SK-N-MC (cell line): ENCODE results near the gene ZAR1L.

Source experiments
- DNase-seq: peaks from one replicate; pipeline ENCODE4 v3.0.0-alpha.2; 2011; ENCODE audit warnings: low read depth, low spot score
- H3K27ac ChIP-seq: fragments of 200-600 bp; sonication (generic); 2 replicates; pipeline ENCODE4 v1.5.1; 2016; ENCODE audit warnings: mixed run types
- H3K36me3 ChIP-seq: fragments of 200-600 bp; sonication (generic); 2 replicates; pipeline ENCODE4 v1.6.1; 2017; ENCODE audit warnings: antibody characterized with exemption, low read length, mixed read lengths; ENCODE audit not compliant: insufficient read depth
- H3K4me3 ChIP-seq: fragments of 200-600 bp; sonication (generic); 2 replicates; pipeline ENCODE4 v1.5.1; 2016
- H3K9ac ChIP-seq: fragments of 200-600 bp; sonication (generic); 2 replicates; pipeline ENCODE4 v1.8.0; 2017; ENCODE audit warnings: mixed run types, mixed read lengths; ENCODE audit not compliant: insufficient read length
- H3K9me3 ChIP-seq: fragments of 200-600 bp; sonication (generic); 2 replicates; pipeline ENCODE4 v1.6.1; 2017; ENCODE audit warnings: low read depth, mild to moderate bottlenecking, antibody characterized with exemption, low read length, moderate library complexity, mixed read lengths
- EZH2 ChIP-seq: fragments of 200-600 bp; sonication (generic); IDR thresholded peaks from one replicate; pipeline ENCODE4 v1.6.1; 2017; ENCODE audit warnings: antibody characterized with exemption
- FOXP2 ChIP-seq: optimal IDR thresholded peaks from 2 replicates; pipeline ENCODE3; 2011; ENCODE audit warnings: mild to moderate bottlenecking, moderate library complexity; ENCODE audit not compliant: insufficient read depth; ENCODE audit errors: extremely low read length, control extremely low read depth
- POLR2AphosphoS5 ChIP-seq: IDR thresholded peaks from 2 replicates; pipeline ENCODE4 v1.6.1; 2012; ENCODE audit warnings: mild to moderate bottlenecking, low read depth, low read length, borderline replicate concordance

The ZAR1L gene

DNA sequence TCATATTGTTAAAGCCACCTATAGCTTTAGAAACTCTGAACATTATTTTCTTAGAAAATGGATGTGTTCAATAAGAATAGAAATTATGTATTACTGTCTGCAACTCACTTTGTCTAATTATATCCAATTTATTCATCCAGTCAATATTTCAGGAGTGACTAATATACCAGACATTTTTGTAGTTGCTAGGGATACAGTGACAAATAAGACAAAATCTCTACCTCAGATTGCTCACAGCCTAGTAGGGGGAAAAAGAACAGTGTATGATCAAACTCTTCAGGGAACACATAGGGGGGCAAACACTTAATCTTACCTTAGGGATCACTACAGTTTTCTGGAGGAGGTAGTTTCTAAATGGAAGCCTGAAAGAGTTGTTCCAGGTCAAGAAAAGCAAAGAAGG, 8.7 kb upstream of the ZAR1L start:
- no peak overlapping the region for H3K4me3 ChIP-seq
- H3K9me3 ChIP-seq: no peaks in the 10 kb centered on the region
- H3K27ac ChIP-seq: no peak overlapping the region
- no peak overlapping the region for H3K9ac ChIP-seq
- TF ChIP-seq FOXP2 (no peak), EZH2 (no peak), POLR2AphosphoS5 (no peak)
- H3K36me3 ChIP-seq: peaks cover 75% of the 10 kb centered on the region
- no peak for DNase-seq

GRCh38 chr13:32320528-32320927, 5.4 kb upstream of the ZAR1L start:
- peaks cover 64% of the 10 kb centered on the region for H3K36me3 ChIP-seq
- H3K27ac ChIP-seq: no peak overlapping the region
- TF ChIP-seq FOXP2 (no peak), POLR2AphosphoS5 (no peak), EZH2 (no peak)
- no peak overlapping the region for H3K4me3 ChIP-seq
- no peak overlapping the region for H3K9ac ChIP-seq
- no peak for DNase-seq
- H3K9me3 ChIP-seq: no peaks in the 10 kb centered on the region

GRCh38 chr13:32317716-32318465, 2.7 kb upstream of the ZAR1L start:
- H3K4me3 ChIP-seq: no peak overlapping the region
- TF ChIP-seq POLR2AphosphoS5 (no peak), FOXP2 (no peak), EZH2 (no peak)
- no peaks in the 10 kb centered on the region for H3K9me3 ChIP-seq
- H3K9ac ChIP-seq: no peak overlapping the region
- H3K27ac ChIP-seq: 0 out of 2 replicates have a peak overlapping the region, but pooled peaks have one; percentile 7
- H3K36me3 ChIP-seq: peaks cover 51% of the 10 kb centered on the region
- no peak for DNase-seq

- Histone ChIP-seq H3K4me3 (peak overlapping the region; percentile 93), H3K9me3 (no peaks in the 10 kb centered on the region), H3K27ac (peak overlapping the region; percentile 93), H3K36me3 (peaks cover 37% of the 10 kb centered on the region), H3K9ac (peak overlapping the region; percentile 97)
- TF ChIP-seq EZH2 (no peak), POLR2AphosphoS5 (no peak), FOXP2 (no peak)
- no peak for DNase-seq
These were observed 1.3 kb upstream of the ZAR1L start for GRCh38 chr13:32316501-32316900.

GRCh38 chr13:32316028-32316339, 821 bp upstream of the ZAR1L start:
- H3K36me3 ChIP-seq: peaks cover 32% of the 10 kb centered on the region
- H3K9me3 ChIP-seq: no peaks in the 10 kb centered on the region
- peak overlapping the region; percentile 93 for H3K4me3 ChIP-seq
- DNase-seq: no peak
- TF ChIP-seq EZH2 (no peak), FOXP2 (no peak), POLR2AphosphoS5 (no peak)
- peak overlapping the region; percentile 97 for H3K9ac ChIP-seq
- peak overlapping the region; percentile 93 for H3K27ac ChIP-seq

DNA sequence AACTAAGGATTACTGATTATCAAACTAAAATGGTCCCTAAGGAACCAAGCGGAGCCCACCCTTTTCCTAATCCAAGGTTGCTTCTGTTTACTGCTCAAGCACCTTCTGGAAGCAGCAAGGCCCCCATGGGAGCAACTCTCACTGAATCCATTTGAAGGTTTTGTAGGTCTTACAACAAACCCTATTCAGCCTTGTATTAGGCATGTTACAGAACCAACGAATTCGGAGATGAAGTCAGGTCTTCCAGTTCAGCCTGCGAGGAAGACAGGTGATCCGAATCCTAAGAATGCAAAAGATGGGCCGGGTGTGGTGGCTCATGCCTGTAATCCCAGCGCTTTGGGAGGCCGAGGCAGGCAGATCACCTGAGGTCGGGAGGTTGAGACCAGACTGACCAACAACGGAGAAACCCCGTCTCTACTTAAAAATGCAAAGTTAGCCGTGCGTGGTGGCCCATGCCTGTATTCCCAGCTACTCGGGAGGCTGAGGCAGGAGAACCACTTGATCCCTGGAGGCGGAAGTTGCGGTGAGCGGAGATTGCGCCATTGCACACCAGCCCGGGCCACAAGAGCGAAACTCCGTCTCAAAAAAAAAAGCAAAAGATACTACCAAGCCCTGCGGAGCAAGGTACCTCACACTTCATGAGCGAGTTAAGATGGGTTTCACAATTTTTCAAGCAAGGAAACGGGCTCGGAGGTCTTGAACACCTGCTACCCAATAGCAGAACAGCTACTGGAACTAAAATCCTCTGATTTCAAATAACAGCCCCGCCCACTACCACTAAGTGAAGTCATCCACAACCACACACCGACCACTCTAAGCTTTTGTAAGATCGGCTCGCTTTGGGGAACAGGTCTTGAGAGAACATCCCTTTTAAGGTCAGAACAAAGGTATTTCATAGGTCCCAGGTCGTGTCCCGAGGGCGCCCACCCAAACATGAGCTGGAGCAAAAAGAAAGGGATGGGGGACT, 609 bp downstream of the ZAR1L start:
- H3K36me3 ChIP-seq: peaks cover 18% of the 10 kb centered on the region
- H3K27ac ChIP-seq: peak overlapping the region; percentile 93
- TF ChIP-seq POLR2AphosphoS5 (no peak), EZH2 (no peak), FOXP2 (no peak)
- H3K9ac ChIP-seq: peak overlapping the region; percentile 97
- peak overlapping the region; percentile 93 for H3K4me3 ChIP-seq
- DNase-seq: no peak
- no peaks in the 10 kb centered on the region for H3K9me3 ChIP-seq

- no peak overlapping the region for H3K27ac ChIP-seq
- H3K9me3 ChIP-seq: no peaks in the 10 kb centered on the region
- no peak overlapping the region for H3K9ac ChIP-seq
- TF ChIP-seq POLR2AphosphoS5 (no peak), FOXP2 (no peak), EZH2 (no peak)
- DNase-seq: no peak
- no peak overlapping the region for H3K4me3 ChIP-seq
- H3K36me3 ChIP-seq: no peaks in the 10 kb centered on the region
These were observed 3.8 kb downstream of the ZAR1L start for GRCh38 chr13:32311188-32311897.

- DNase-seq: no peak
- Histone ChIP-seq H3K36me3 (no peaks in the 10 kb centered on the region), H3K27ac (no peak overlapping the region), H3K9ac (no peak overlapping the region), H3K4me3 (no peak overlapping the region), H3K9me3 (no peaks in the 10 kb centered on the region)
- TF ChIP-seq FOXP2 (no peak), POLR2AphosphoS5 (no peak), EZH2 (no peak)
These were observed 4.9 kb downstream of the ZAR1L start for GRCh38 chr13:32310134-32310706.
